ENCODE results near the gene TBX1.

Gene TBX1

GRCh38 chr22:19737846-19738663, 22.5 kb upstream of the TBX1 start:
- DNase-seq (ENCODE audit: low read depth in 2 of 2) = no peak

GRCh38 chr22:19738664-19739447, 21.7 kb upstream of the TBX1 start:
- DNase-seq (ENCODE audit: low read depth in 2 of 2) = no peak

GRCh38 chr22:19739448-19739895, 21.1 kb upstream of the TBX1 start:
- DNase-seq (ENCODE audit: low read depth in 2 of 2) = no peak

GRCh38 chr22:19739911-19740449, 20.6 kb upstream of the TBX1 start:
- no peak for DNase-seq (ENCODE audit: low read depth in 2 of 2)

- no peak for DNase-seq (ENCODE audit: low read depth in 2 of 2)
Measured at GRCh38 chr22:19740586-19740985, 20.0 kb upstream of the TBX1 start.

GRCh38 chr22:19741053-19741452, 19.5 kb upstream of the TBX1 start:
- DNase-seq (ENCODE audit: low read depth in 2 of 2) = no peak

GRCh38 chr22:19742160-19743066, 18.2 kb upstream of the TBX1 start:
- no peak for DNase-seq (ENCODE audit: low read depth in 2 of 2)

GRCh38 chr22:19743081-19743480, 17.5 kb upstream of the TBX1 start:
- no peak for DNase-seq (ENCODE audit: low read depth in 2 of 2)

- no peak for DNase-seq (ENCODE audit: low read depth in 2 of 2)
Measured at GRCh38 chr22:19743651-19744050, 16.9 kb upstream of the TBX1 start.

- DNase-seq (ENCODE audit: low read depth in 2 of 2) = no peak
Measured at GRCh38 chr22:19744350-19745006, 16.1 kb upstream of the TBX1 start.

- DNase-seq (ENCODE audit: low read depth in 2 of 2) = no peak
Measured at GRCh38 chr22:19745155-19746101, 15.2 kb upstream of the TBX1 start.

- DNase-seq (ENCODE audit: low read depth in 2 of 2) = no peak
Measured at GRCh38 chr22:19746726-19747125, 13.9 kb upstream of the TBX1 start.

- no peak for DNase-seq (ENCODE audit: low read depth in 2 of 2)
Measured at GRCh38 chr22:19747551-19747950, 13.0 kb upstream of the TBX1 start.

- DNase-seq (ENCODE audit: low read depth in 2 of 2) = no peak
Measured at GRCh38 chr22:19748139-19748538, 12.4 kb upstream of the TBX1 start.

- no peak for DNase-seq (ENCODE audit: low read depth in 2 of 2)
Measured at GRCh38 chr22:19748991-19749664, 11.4 kb upstream of the TBX1 start.

GRCh38 chr22:19749876-19750275, 10.7 kb upstream of the TBX1 start:
- DNase-seq (ENCODE audit: low read depth in 2 of 2) = no peak

GRCh38 chr22:19750507-19751490, 9.8 kb upstream of the TBX1 start:
- DNase-seq (ENCODE audit: low read depth in 2 of 2) = no peak

All from stimulated activated CD8-positive, alpha-beta memory T cell treated with anti-CD3 and anti-CD28 coated beads, Interleukin-7, amount 100 ng/mL, for 4 hours (primary cell).